AG08395 (cell line): ENCODE measurements around the gene KCND3.

Source experiments
- DNase-seq: peaks from one replicate; pipeline ENCODE4 v3.0.0; 2012; ENCODE audit warnings: mixed read lengths, low spot score

The KCND3 gene

DNA sequence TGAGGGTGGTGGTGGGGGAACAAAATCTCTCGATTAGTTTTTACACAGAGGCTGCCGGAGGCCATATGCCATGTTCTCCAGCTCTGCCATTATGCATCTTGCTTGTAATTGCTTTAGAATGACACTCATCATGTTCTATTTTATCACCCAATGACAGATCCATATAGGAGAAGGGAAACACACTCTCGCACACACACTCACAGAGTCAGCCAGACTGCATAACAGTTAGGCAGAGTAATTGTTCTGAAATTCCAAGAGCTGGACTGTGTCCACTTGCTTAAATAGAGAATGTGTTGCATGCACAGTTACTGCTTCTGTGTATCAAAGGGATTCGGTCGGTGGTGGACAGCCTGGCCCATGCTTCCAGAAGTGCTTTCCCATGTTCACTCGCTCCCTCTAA lies 30.6 kb downstream of the KCND3 start:
- no peak for DNase-seq

DNA sequence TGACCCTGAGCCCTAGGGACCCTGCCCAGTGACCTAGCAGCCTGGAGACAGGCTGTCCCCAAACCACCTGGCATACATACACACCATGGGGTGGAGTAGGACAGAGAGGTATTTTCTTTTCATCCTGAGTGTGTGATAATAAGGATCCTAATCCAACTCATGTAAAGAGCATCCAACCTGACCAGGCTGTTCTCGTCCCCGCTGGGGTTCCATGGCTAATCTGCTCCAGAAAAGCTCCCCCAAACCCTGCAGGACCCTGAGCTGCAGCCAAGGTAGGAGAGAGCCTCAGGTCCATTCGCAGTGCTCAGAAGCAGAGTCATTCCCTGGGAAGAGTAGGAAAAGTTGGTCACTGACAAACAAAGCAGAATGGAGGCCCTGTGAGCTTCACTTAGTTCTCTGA lies 31.4 kb downstream of the KCND3 start:
- DNase-seq: no peak

DNA sequence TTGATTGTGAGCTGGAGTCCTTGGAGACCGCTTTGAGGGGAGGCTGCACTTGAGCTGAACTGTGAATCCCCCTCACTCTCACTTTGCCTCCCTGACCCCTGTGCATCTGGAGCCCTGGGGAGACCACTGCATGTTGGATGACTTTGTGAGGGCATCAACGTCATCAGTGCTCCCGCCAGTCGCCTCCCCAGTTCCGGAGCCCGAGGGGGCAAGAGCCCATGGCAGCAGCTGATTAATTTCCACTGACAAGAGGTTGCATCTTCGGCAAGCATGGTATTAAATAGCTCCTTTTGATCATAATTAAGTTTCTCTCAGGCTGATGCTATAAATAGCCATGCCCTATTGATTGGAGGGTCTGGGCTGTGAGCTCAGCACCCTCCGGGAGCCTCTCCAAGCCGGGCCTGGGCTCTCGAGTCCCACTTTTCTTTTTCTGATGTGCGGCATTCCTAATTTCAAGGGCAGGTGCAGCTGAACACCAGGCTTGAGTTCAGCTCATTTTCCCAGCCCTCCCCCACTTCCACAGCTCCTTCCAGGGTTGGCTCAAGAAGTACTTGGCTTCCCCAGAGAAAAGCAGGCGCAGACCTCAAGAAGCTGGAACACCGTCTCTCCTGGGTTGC lies 33.2 kb downstream of the KCND3 start:
- no peak for DNase-seq

- DNase-seq: no peak
Observed at GRCh38 chr1:111955755-111956154, 33.7 kb downstream of the KCND3 start.

GRCh38 chr1:111953797-111954196 lies 35.7 kb downstream of the KCND3 start:
- no peak for DNase-seq

DNA sequence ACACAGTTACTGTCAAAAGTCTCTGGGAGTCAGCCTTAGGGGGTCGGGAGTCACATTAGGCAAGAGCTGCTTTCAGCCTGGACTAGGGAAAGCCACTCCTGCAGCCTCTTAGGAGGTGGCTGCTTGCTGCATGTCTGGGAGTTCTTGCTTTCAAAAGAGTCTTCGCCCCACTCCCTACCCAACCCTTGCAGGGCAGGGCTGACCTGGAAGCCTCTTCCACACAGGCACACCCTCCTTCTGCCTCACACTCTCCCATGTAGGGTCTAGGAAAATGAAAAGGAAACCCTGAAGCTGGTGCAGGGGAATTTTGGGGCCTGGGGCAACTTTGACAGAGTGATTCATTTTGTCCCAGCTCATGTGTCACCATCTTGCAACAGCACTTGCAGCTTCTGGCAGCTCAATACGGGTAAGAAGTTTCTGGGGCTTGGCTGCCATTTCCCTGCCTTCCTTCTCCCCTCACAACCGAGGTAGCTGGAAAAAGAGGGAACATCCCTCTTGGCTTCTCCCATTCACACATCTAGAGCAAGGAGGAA lies 37.3 kb downstream of the KCND3 start:
- DNase-seq: no peak

GRCh38 chr1:111948209-111949171 lies 41.0 kb downstream of the KCND3 start:
- peak; percentile 51 for DNase-seq

DNA sequence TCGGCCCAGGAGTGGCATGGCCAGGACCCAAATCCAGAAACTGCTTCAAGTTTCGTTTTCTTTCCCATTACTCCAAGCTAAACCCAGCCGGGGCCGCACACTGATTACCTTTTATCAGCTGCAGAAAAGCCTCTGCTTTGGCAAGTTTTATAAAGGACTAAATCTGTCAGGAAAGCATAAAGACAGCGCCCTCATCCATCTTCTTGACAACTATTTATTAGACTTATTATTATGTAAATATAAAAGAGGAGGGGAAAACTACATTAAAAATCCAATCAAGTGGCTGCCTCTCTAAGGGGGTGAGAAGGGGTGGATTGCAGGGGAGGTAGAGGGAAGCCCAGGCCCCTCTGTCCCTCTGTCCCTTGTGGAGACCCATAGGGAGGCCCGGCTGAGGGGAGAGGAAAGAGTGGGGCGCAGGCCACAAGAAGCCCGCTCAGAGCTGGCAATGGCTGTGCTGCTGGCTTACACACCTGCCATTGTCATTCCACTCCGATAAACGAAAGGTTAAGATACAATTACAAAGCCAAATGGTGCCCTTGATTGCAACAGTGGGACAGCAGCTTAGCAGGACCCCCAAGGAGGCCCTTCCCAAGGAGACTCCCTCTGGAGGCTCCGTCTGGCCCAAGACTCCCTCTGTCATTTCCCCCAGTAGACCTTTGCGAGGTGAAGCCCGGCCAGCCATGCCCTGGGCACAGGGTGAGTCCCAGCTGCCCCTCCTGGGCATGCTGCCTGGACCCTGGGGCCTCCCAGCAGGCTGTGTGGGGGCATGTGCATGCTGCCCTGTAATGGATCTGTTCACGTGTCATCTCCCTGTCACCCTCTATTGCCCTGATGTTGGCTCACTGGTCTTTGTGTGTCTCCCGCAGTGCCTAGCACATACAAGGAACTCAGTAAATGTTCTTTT lies 45.4 kb downstream of the KCND3 start:
- DNase-seq: no peak

GRCh38 chr1:111943066-111943465 lies 46.4 kb downstream of the KCND3 start:
- DNase-seq: no peak

DNA sequence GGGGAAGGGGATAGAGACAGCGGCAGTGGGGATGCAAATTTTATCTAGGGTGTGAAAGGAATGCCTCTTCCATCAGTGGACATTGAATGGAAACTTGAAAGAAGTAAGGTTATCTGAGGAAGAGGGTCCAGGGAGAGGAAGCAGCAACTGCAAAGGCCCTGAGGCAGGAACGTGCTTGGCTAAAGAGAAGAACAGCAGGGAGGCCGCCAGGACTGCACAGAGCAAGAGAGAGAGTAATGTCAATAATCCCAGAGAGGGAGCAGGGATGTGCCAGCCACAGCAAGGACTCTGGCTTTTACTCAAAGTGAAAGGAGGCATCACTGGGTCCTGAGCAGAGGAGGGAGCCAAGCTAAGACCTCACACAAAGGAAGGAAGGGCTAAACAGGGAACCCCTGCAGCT lies 50.9 kb downstream of the KCND3 start:
- DNase-seq: no peak

DNA sequence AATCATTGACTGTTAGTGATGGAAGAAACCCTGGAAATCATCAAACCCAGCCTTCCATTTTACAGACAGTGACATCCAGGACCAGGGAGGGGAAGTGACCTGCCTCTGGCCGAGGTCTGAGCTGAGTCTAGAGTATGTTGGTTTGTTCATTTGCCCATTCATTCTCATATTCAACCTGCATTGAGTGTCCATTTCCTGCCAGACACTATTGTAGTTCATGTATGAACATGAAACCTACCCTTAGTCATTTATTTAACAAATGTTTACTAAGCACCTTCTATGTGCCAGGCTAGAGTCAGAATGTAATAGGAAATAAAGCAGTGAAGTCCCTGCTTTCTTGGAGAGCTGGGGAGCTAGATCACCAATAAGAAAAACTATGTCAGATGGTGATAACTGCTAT lies 51.3 kb downstream of the KCND3 start:
- no peak for DNase-seq

DNA sequence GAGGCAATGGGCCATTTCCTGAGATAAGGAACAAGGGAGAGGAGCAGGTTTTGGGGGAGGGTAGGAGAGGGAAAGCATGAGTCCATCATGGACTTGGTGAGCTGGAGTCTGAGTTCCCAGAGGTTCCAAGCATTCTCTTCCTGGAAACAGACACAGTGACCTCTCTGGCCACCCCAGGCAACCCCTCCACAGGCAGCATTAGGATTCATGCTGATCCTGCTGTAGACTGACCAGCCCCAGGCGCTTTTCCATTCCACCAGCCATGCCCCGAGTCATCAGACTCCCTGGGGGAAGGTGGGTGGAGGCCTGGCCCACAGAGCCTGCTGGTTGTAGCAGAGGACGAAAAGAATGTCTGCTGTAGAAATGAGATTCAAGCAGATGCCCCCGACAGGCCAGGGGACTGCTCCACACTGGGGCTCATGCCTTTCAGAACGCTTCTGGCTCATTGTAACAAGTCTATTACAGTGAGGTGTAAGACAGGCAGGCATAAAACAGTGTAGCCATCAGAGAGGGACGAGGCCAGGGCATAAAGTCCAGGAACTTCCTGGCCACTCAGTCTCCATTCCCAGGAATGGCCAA lies 52.2 kb downstream of the KCND3 start:
- peak; percentile 15 for DNase-seq

DNA sequence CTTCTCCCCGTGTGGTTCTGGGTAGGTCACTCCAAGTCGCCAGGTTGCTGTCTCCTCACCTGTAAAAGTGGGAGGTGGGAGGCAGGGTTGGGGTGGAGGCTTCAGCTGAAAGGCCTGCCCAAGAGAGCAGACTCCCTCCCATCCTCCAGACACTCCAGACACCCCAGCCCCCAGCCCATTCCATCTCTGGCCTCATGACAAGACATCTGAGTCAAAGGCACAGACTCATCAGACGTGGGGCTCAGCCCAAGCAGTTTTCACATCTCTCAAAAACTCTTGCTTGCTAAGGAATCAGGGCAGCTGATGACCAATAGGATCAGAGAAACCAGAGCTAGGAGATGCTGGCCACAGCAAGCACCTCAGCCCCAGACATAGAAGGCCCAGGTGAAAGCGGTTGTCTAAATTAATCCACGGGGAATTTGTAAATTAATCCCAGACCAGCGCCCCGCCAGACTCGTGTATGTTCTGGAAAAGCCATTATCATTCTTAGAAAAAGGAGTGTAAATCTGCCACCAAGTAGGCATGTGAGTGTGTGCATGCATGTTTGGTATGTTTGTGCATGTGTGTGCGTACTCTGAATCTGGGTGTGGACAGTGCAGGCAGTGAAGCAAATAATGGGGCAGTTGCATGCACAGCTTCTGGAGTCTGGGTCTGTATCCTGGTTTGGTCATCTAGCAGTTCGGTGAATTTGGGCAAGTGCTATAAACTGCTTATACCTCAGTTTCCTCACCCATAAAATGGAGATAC lies 55.2 kb downstream of the KCND3 start:
- no peak for DNase-seq

DNA sequence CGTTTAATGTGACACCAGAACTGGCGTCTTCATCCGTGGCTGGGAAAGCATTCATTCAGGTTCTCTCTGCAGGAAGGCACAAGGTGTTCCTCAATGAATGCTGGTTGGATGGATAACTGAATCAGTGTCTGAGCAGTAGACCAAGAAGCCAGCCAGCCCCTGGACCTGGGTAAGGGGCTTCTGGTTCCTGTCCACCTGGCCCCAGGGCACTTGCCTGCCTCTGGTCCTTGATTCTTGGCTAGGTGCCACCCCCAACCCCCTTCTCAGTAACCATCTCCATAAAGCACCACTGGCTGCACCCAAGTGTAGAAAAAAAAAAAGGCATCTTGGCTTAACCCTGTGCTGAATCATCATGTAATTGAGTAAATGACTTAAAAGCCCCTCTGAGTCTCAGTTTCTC lies 59.1 kb downstream of the KCND3 start:
- DNase-seq: no peak

DNA sequence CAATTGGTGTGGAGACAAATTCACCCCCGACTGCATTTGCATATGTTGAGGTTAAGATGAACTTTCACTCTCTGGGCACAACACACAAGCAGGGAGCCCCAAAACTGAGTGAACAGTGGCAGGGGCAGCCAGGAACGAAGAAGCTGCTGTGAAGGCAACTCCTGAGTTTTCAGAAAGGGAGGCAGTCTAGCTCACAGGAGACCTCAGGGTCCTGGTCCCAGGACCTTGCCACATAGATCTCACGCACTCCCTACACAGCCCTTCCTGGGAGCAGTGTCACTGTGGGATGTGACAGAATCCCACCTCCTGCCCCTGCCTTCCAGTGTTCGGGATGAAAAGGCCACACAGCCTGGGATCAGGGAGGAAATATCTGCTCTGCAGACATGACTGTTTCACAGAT lies 60.9 kb downstream of the KCND3 start:
- DNase-seq: no peak

DNA sequence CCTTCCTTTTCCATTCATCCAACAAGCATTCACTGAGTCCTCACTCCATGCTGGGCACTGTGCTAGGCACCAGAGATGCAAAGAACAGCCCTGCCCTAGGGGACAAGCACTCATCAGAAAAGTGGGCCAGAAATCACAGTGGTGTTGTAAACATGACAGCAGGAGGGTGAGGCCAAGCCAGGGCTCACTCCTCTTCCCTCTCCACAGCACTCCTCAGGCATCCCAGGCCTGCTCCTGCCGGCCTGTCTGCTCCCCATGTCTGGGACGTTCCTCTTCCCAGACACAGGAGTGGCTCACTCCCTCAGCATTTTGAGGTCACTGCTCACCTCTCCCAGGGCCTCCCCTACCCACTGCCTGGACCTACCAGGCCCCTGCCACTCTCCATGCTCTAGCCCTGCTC lies 61.8 kb downstream of the KCND3 start:
- no peak for DNase-seq

GRCh38 chr1:111924786-111925185 lies 64.7 kb downstream of the KCND3 start:
- DNase-seq: no peak

- no peak for DNase-seq
Observed at GRCh38 chr1:111923766-111924165, 65.7 kb downstream of the KCND3 start.

- no peak for DNase-seq
Observed at GRCh38 chr1:111921948-111922347, 67.5 kb downstream of the KCND3 start.

DNA sequence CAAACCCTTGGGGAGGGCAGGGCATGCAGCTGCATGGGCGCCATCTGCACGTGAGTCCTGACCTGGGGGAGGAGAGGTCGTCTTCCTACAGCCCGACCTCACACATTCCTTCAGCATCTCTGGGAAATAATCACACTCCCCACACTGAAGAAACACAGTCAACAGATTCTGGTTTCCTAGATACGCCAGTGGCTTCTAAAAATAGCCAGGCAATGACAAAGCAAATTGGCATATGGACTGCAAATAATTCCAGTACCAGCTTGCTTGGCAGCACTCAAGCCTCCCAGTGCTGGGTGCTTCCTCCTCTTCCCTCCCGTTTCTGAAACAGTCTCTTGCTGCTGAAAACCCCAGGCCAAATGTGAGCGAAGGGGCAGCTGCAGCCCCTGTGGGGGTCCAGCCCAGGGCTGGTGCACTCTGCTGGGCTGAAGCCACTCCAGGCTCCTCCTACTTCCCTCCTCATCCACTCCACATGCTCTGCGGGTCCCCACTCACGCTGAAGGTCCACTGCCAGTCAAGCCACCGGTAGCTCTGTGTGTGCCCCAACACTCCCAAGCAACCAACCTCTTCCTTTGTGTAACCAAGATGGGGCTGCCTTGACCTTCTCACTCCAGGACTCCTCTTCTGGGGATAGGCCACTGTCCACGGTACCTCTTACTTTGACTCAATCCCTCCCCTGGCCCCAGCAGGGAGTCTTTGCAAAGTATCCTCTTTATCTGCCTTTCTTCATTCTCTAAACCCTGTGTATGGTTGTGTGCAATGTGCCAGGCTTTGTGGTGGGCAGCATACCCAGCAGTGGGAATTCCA lies 69.0 kb downstream of the KCND3 start:
- DNase-seq: peak; percentile 58
